Neural progenitor cell (in vitro differentiated cells): ENCODE measurements around the gene PLIN5.

Experiments used
- EZH2 ChIP-seq: fragments of 200-600 bp; sonication (generic); IDR thresholded peaks from 2 replicates; pipeline ENCODE4 v1.6.1; 2017; ENCODE audit warnings: antibody characterized with exemption, mild to moderate bottlenecking, moderate library complexity
- EZH2phosphoT487 ChIP-seq: fragments of 200-600 bp; sonication (generic); IDR thresholded peaks from 2 replicates; pipeline ENCODE4 v1.6.1; 2017; ENCODE audit warnings: antibody characterized with exemption
- TF ChIP-seq, protein P1 (sequence below): fragments of 200-600 bp; sonication (generic); IDR thresholded peaks from 2 replicates; pipeline ENCODE4 v1.5.1; 2017; ENCODE audit warnings: antibody characterized with exemption, mild to moderate bottlenecking

DNA sequence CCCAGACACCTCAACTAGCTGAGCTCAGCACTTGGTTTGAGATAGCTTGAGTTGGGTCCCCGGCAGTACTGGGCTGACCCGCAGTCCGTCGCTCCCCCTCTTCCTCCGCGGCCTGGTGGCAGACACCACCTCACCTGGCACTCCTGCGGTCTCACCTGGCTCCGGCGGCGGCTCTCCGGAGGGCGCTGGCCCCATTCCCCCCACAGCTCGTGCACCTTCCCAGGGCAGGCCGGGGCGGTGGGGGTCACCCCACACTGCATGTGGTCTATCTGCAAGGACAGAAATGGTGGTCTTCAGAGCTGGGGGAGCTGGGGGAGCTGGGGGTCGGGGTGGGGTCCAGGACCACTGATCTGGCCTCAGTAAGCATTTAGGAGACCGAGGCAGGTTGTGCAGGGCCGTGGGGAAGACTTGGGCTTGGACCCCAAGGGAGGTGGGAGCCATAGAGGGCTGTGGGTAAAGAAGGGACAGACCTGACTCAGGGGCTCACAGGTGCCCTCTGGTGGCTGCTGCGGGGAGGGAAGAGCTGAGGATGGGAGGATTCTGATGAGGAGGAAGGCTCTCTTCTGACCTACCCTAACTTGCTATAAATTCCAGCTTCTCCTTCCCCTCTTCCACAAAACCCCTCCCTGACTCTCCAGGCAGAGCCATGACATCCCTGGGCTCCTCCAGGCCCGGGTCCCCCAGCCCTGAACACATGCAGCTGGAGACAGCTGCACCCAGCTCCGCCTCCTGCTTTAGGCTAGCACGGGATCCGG lies 10.0 kb downstream of the PLIN5 start:
- TF ChIP-seq, protein P1, sequence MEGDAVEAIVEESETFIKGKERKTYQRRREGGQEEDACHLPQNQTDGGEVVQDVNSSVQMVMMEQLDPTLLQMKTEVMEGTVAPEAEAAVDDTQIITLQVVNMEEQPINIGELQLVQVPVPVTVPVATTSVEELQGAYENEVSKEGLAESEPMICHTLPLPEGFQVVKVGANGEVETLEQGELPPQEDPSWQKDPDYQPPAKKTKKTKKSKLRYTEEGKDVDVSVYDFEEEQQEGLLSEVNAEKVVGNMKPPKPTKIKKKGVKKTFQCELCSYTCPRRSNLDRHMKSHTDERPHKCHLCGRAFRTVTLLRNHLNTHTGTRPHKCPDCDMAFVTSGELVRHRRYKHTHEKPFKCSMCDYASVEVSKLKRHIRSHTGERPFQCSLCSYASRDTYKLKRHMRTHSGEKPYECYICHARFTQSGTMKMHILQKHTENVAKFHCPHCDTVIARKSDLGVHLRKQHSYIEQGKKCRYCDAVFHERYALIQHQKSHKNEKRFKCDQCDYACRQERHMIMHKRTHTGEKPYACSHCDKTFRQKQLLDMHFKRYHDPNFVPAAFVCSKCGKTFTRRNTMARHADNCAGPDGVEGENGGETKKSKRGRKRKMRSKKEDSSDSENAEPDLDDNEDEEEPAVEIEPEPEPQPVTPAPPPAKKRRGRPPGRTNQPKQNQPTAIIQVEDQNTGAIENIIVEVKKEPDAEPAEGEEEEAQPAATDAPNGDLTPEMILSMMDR: peak; percentile 76
- TF ChIP-seq EZH2: no peak
- no peak for TF ChIP-seq EZH2phosphoT487
